Calu3 (cell line): ENCODE measurements around the gene FAM78B. TPM values are rescaled to one million over a fixed set of nuclear protein-coding genes. Genes with fewer than 3 reads are reported as not detected.

Source experiments
- BruUV-seq: library from RNA; stranded (reverse); fragments of 400-500 nt; replicated peaks from 2 replicates; lab custom pipeline; 2021; lab: Mats Ljungman, UMichigan
- CTCF ChIA-PET: fragments of 300-600 bp; sonication (Branson Sonifier 250); formaldehyde crosslinking; loops from one replicate; lab custom pipeline; 2022; ENCODE audit warnings: antibody characterized with exemption; lab: Charles Lee
- DNase-seq: peaks from one replicate; pipeline ENCODE4 v3.0.0; 2022
- H3K27ac Mint-ChIP-seq: one replicate; pipeline ENCODE4 v1.8.0; 2022; ENCODE audit warnings: mixed read lengths; ENCODE audit not compliant: unreplicated experiment
- H3K27me3 Mint-ChIP-seq: one replicate; pipeline ENCODE4 v1.8.0; 2022; ENCODE audit warnings: mixed read lengths; ENCODE audit not compliant: unreplicated experiment
- H3K36me3 Mint-ChIP-seq: one replicate; pipeline ENCODE4 v1.8.0; 2022; ENCODE audit warnings: mild to moderate bottlenecking, moderate library complexity, mixed read lengths; ENCODE audit not compliant: insufficient read depth, unreplicated experiment
- H3K4me1 Mint-ChIP-seq: one replicate; pipeline ENCODE4 v1.8.0; 2022; ENCODE audit warnings: mild to moderate bottlenecking, low read depth, mixed read lengths; ENCODE audit not compliant: unreplicated experiment
- H3K4me3 Mint-ChIP-seq: one replicate; pipeline ENCODE4 v1.8.0; 2022; ENCODE audit warnings: mild to moderate bottlenecking, low read depth, moderate library complexity, mixed read lengths; ENCODE audit not compliant: unreplicated experiment
- H3K9me3 Mint-ChIP-seq: one replicate; pipeline ENCODE4 v1.8.0; 2022; ENCODE audit warnings: low read depth, mixed read lengths; ENCODE audit not compliant: unreplicated experiment
- CTCF ChIP-seq: fragments of 200-600 bp; IDR thresholded peaks from one replicate; pipeline ENCODE4 v1.8.0; 2022; ENCODE audit warnings: antibody characterized with exemption; ENCODE audit not compliant: unreplicated experiment
- intact Hi-C: fragments of 100-400 bp; cut with micrococcal nuclease; formaldehyde crosslinking; loops from one replicate; pipeline ENCODE4 v1.10.0; 2022; ENCODE audit not compliant: unreplicated experiment
- total RNA-seq: library from RNA; stranded (reverse); gene quantifications from 2 replicates; pipeline ENCODE4 v1.2.3, GENCODE V29; 2022

The FAM78B gene
- total RNA-seq, 1 experiment from 2014 or later = 4.9 TPM

GRCh38 chr1:166166329-166166697 lies 488 bp downstream of the FAM78B start:
- Mint-ChIP-seq H3K4me1 (peaks cover 8% of the 10 kb centered on the region), H3K27me3 (peaks cover 33% of the 10 kb centered on the region), H3K36me3 (peaks cover 28% of the 10 kb centered on the region), H3K9me3 (no peaks in the 10 kb centered on the region), H3K4me3 (peak overlapping the region; percentile 77), H3K27ac (no peak overlapping the region)
- intact Hi-C loops = no loop called here
- DNase-seq = peak; percentile 8
- CTCF ChIA-PET = interaction anchor here (0.7 kb wide), 1 partner anchor 367 kb away, joined by 3 read pairs; no protein-coding TSS in a partner anchor
- peak; percentile 4 for TF ChIP-seq CTCF
- BruUV-seq = no TSS peak

- Mint-ChIP-seq H3K9me3 (no peaks in the 10 kb centered on the region), H3K27me3 (peaks cover 38% of the 10 kb centered on the region), H3K4me3 (peak overlapping the region; percentile 73), H3K4me1 (peaks cover 8% of the 10 kb centered on the region), H3K36me3 (peaks cover 28% of the 10 kb centered on the region), H3K27ac (peak overlapping the region; percentile 55)
- TF ChIP-seq CTCF = no peak
- DNase-seq = peak; percentile 19
- intact Hi-C loops = no loop called here
- CTCF ChIA-PET = no interaction called here
- no TSS peak for BruUV-seq
Observed at GRCh38 chr1:166165661-166166328, 1.0 kb downstream of the FAM78B start.

- peak; percentile 70 for DNase-seq
- peaks cover 45% of the 10 kb centered on the region for H3K27me3 Mint-ChIP-seq
- TF ChIP-seq CTCF = peak; percentile 67
- peaks cover 23% of the 10 kb centered on the region for H3K36me3 Mint-ChIP-seq
- CTCF ChIA-PET = interaction anchor here (0.6 to 1.1 kb wide), 3 partner anchors 18 to 314 kb away, joined by 3 read pairs; no protein-coding TSS in a partner anchor
- intact Hi-C loops = no loop called here
- H3K27ac Mint-ChIP-seq = peak overlapping the region; percentile 55
- no peaks in the 10 kb centered on the region for H3K9me3 Mint-ChIP-seq
- no TSS peak for BruUV-seq
- H3K4me1 Mint-ChIP-seq = peaks cover 8% of the 10 kb centered on the region
- H3K4me3 Mint-ChIP-seq = peak overlapping the region; percentile 73
Observed at GRCh38 chr1:166164995-166165660, 1.7 kb downstream of the FAM78B start.

GRCh38 chr1:166164646-166164994 lies 2.2 kb downstream of the FAM78B start:
- H3K27ac Mint-ChIP-seq = no peak overlapping the region

More at GRCh38 chr1:166164646-166164994, 2.2 kb downstream of the FAM78B start:
- Mint-ChIP-seq H3K4me3 (peak overlapping the region; percentile 73), H3K4me1 (peaks cover 8% of the 10 kb centered on the region), H3K36me3 (peaks cover 23% of the 10 kb centered on the region), H3K27me3 (peaks cover 50% of the 10 kb centered on the region), H3K9me3 (no peaks in the 10 kb centered on the region)
- TF ChIP-seq CTCF = no peak
- TSS peak; percentile 21 for BruUV-seq
- CTCF ChIA-PET = interaction anchor here (0.6 to 1.1 kb wide), 3 partner anchors 18 to 315 kb away, joined by 3 read pairs; no protein-coding TSS in a partner anchor
- DNase-seq = no peak
- intact Hi-C loops = no loop called here
